ENCODE results near the gene MEIKIN. TPM values are rescaled to one million over a fixed set of nuclear protein-coding genes. Genes with fewer than 3 reads are reported as not detected.

Gene MEIKIN
- total and polyA plus RNA-seq, 2 of the 8 experiments (the other 6 are each of a cell fraction or from before 2014, with no cell fraction given), result not detected

DNA sequence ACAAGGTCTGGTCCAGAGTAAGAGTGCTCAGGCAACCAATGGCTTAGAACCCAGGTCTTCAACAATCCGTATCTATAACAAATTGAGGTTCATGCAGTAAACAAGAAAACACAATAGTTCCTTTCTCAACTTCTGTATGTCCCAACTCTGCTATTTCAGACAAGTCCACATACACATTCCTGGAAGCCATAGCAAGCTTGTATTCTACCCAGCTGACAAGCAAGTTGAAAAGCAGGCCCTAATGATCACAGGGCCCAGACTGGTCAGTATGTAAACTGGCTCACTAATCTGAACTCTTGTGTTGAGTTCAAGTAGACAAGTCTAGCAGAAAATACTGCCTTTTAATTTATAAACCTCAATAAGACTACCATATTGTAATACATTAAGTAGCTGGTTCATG lies 175.5 kb downstream of the MEIKIN start (continued):
- TF ChIP-seq BCL11A (IDR thresholded peaks at IDR 0.05; ENCODE audit: low read depth in 2 of 2, low read length in 2 of 2) (no peak), CTBP2 (IDR thresholded peaks at IDR 0.05; ENCODE audit: borderline replicate concordance, insufficient read depth, insufficient read length, low read length) (no peak)
